ENCODE results near the gene BBLN. TPM values are rescaled to one million over a fixed set of nuclear protein-coding genes. Genes with fewer than 3 reads are reported as not detected.

The BBLN gene
- total and polyA plus RNA-seq, 4 donors, result 13.4 to 42.1 (median 32.3) TPM

DNA sequence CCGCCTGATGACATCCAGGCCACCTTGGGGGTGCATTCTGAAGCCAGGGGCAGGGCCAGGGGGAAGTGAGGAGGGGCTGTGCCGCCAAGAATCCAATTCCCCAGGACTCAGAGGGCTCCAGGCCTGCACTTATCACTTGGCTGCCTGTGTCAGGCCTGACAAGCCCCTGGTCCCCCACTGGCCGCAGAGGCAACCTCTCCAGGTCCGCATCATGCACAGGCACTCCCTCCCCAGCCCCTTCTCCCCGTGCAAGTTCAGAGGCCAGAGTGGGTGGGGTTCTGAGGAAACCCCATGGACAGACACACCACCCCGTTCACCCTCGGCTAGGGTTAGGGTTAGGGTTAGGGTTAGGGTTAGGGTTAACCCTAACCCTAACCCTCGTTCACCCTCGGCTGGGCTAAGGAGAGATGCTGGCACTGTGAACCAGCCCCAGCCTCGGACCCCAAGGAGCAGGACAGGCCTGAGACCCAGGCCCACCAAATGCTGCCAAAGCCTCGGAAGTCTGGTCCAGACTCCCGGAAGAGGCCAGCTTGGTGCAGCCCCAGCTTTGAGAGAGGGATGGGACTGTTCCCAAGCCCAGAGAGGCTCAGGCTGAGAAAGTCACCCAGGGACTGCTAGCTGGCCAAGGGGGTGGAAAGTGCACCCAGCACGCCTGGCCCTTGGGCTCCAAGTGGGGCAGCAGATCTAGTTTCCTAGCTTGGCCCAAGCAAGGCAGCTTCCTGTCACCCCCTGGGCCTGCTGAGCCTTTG, 5.9 kb upstream of the BBLN start:
- Histone ChIP-seq H3K27ac (ENCODE audit: low read depth in 1 of 2, low read length in 2 of 2) (no peak overlapping the region), H3K36me3 (ENCODE audit: control insufficient read depth in 4 of 4, insufficient read depth in 3 of 4, low read depth in 1 of 4, low read length in 3 of 4) (no peaks in the 10 kb centered on the region), H3K9ac (ENCODE audit: low read depth in 1 of 2, low read length in 2 of 2) (no peak overlapping the region), H3K4me1 (ENCODE audit: control insufficient read depth in 4 of 4, insufficient read depth in 4 of 4, low read length in 3 of 4) (peaks cover 3 to 5% (median 4%) of the 10 kb centered on the region in 4 donors), H3K27me3 (ENCODE audit: control insufficient read depth in 4 of 4, insufficient read depth in 4 of 4, low read length in 3 of 4) (no peaks in the 10 kb centered on the region), H3K4me3 (ENCODE audit: low read depth in 1 of 3, low read length in 3 of 3) (no peak overlapping the region), H3K9me3 (ENCODE audit: control insufficient read depth in 4 of 4, low read length in 3 of 4) (no peaks in the 10 kb centered on the region)
- no peak for TF ChIP-seq TAF1 (conservative IDR thresholded peaks at IDR 0.05)
- no peak for TF ChIP-seq FOXA1 (IDR thresholded peaks at IDR 0.05)
- TF ChIP-seq GABPA (IDR thresholded peaks at IDR 0.05 in 1 of 2, conservative IDR thresholded peaks at IDR 0.05 in 1 of 2), result no peak
- TF ChIP-seq HNF4G (IDR thresholded peaks at IDR 0.05), result no peak
- no peak for TF ChIP-seq RXRA (IDR thresholded peaks at IDR 0.05)
- TF ChIP-seq FOXA2 (IDR thresholded peaks at IDR 0.05), result no peak
- TF ChIP-seq, protein P1, sequence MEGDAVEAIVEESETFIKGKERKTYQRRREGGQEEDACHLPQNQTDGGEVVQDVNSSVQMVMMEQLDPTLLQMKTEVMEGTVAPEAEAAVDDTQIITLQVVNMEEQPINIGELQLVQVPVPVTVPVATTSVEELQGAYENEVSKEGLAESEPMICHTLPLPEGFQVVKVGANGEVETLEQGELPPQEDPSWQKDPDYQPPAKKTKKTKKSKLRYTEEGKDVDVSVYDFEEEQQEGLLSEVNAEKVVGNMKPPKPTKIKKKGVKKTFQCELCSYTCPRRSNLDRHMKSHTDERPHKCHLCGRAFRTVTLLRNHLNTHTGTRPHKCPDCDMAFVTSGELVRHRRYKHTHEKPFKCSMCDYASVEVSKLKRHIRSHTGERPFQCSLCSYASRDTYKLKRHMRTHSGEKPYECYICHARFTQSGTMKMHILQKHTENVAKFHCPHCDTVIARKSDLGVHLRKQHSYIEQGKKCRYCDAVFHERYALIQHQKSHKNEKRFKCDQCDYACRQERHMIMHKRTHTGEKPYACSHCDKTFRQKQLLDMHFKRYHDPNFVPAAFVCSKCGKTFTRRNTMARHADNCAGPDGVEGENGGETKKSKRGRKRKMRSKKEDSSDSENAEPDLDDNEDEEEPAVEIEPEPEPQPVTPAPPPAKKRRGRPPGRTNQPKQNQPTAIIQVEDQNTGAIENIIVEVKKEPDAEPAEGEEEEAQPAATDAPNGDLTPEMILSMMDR (IDR thresholded peaks at IDR 0.05; ENCODE audit: low read depth, low read length, missing input control), result no peak
- TF ChIP-seq, protein P2, sequence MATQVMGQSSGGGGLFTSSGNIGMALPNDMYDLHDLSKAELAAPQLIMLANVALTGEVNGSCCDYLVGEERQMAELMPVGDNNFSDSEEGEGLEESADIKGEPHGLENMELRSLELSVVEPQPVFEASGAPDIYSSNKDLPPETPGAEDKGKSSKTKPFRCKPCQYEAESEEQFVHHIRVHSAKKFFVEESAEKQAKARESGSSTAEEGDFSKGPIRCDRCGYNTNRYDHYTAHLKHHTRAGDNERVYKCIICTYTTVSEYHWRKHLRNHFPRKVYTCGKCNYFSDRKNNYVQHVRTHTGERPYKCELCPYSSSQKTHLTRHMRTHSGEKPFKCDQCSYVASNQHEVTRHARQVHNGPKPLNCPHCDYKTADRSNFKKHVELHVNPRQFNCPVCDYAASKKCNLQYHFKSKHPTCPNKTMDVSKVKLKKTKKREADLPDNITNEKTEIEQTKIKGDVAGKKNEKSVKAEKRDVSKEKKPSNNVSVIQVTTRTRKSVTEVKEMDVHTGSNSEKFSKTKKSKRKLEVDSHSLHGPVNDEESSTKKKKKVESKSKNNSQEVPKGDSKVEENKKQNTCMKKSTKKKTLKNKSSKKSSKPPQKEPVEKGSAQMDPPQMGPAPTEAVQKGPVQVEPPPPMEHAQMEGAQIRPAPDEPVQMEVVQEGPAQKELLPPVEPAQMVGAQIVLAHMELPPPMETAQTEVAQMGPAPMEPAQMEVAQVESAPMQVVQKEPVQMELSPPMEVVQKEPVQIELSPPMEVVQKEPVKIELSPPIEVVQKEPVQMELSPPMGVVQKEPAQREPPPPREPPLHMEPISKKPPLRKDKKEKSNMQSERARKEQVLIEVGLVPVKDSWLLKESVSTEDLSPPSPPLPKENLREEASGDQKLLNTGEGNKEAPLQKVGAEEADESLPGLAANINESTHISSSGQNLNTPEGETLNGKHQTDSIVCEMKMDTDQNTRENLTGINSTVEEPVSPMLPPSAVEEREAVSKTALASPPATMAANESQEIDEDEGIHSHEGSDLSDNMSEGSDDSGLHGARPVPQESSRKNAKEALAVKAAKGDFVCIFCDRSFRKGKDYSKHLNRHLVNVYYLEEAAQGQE (IDR thresholded peaks at IDR 0.05), result no peak
- TF ChIP-seq NR2F2 (IDR thresholded peaks at IDR 0.05), result no peak
- TF ChIP-seq, protein P3, sequence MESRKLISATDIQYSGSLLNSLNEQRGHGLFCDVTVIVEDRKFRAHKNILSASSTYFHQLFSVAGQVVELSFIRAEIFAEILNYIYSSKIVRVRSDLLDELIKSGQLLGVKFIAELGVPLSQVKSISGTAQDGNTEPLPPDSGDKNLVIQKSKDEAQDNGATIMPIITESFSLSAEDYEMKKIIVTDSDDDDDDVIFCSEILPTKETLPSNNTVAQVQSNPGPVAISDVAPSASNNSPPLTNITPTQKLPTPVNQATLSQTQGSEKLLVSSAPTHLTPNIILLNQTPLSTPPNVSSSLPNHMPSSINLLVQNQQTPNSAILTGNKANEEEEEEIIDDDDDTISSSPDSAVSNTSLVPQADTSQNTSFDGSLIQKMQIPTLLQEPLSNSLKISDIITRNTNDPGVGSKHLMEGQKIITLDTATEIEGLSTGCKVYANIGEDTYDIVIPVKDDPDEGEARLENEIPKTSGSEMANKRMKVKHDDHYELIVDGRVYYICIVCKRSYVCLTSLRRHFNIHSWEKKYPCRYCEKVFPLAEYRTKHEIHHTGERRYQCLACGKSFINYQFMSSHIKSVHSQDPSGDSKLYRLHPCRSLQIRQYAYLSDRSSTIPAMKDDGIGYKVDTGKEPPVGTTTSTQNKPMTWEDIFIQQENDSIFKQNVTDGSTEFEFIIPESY (IDR thresholded peaks at IDR 0.05), result no peak
- TF ChIP-seq HNF4A (conservative IDR thresholded peaks at IDR 0.05), result no peak
- no peak for TF ChIP-seq EGR1 (IDR thresholded peaks at IDR 0.05; ENCODE audit: low read depth in 2 of 2)
- TF ChIP-seq RAD21 (IDR thresholded peaks at IDR 0.05), result no peak
- TF ChIP-seq, protein P4, sequence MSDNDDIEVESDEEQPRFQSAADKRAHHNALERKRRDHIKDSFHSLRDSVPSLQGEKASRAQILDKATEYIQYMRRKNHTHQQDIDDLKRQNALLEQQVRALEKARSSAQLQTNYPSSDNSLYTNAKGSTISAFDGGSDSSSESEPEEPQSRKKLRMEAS (IDR thresholded peaks at IDR 0.05), result no peak
- TF ChIP-seq SP1 (IDR thresholded peaks at IDR 0.05), result no peak
- no peak for TF ChIP-seq YY1 (IDR thresholded peaks at IDR 0.05)
- TF ChIP-seq JUND (IDR thresholded peaks at IDR 0.05), result no peak
- no peak for DNase-seq (ENCODE audit: low spot score)
- WGBS, result 90% methylated on average over 13 of the region's 13 CpGs

All from liver (tissue), 9 donors.